ENCODE data around the gene SSU72.

Gene SSU72

GRCh38 chr1:1574721-1575537, at the start of gene SSU72:
Gene SSU72 (minus strand): TSS chr1:1574863. CDS start chr1:1574557, 306 bp downstream.
- peak; percentile 92 for DNase-seq

GRCh38 chr1:1623631-1624442, 49.2 kb upstream of the SSU72 start:
- no peak for DNase-seq

- DNase-seq, result no peak
Measured at GRCh38 chr1:1623181-1623630, 48.5 kb upstream of the SSU72 start.

DNA sequence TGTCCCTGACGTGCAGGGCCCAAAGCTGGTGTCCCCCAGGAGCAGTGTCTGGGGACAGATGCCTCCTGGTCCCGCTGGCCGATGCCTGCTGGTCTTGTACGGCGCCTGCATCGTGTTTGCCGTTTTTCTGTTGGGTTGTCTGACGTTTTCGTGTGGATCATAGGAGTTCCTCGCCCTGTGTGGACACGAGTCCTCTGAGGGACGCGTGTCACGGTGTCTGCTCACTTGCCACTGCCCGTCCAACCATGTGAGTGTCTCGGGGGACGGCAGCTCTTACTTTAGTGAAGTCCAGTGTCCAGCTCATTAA, 48.1 kb upstream of the SSU72 start:
- no peak for DNase-seq

DNA sequence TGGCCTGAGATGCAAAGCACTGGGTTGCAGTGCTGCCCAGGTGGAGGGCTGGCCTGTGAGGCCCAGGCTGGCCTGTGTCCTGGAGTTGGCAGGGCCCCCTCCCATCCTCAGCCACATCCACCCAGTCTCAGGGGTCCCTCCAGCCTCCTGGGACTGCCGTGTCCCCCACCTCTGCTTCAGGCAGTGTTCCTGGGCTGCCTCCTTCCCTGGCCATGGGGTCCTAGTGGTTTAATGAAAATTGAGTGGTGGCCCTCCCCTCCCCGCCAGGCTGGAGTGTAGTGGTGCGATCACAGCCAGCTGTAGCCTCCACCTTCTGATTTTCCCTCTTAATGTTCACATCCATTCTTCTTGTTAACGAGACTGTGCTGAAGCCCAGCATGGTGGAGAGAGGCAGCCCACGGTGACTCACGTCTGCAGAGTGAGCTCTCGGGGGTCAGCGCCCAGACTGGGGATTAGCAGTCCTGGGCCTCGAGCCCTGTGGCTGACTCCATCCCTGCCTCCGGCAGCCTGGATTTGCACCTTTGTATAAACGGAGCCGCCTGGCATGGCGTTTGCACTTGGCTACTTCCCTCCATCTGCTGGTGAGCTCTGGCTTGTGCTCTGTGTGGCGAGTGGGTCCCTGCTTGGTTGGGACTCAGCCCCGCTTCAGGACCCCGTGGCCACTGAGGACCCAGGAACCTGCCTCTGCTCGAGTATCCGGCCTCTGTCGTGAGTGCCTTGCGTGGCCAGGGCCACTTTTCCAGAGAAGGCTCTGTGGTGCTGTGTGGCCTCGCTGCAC, 47.5 kb upstream of the SSU72 start:
- DNase-seq, result no peak

GRCh38 chr1:1621173-1622009, 46.7 kb upstream of the SSU72 start:
- DNase-seq, result no peak

DNA sequence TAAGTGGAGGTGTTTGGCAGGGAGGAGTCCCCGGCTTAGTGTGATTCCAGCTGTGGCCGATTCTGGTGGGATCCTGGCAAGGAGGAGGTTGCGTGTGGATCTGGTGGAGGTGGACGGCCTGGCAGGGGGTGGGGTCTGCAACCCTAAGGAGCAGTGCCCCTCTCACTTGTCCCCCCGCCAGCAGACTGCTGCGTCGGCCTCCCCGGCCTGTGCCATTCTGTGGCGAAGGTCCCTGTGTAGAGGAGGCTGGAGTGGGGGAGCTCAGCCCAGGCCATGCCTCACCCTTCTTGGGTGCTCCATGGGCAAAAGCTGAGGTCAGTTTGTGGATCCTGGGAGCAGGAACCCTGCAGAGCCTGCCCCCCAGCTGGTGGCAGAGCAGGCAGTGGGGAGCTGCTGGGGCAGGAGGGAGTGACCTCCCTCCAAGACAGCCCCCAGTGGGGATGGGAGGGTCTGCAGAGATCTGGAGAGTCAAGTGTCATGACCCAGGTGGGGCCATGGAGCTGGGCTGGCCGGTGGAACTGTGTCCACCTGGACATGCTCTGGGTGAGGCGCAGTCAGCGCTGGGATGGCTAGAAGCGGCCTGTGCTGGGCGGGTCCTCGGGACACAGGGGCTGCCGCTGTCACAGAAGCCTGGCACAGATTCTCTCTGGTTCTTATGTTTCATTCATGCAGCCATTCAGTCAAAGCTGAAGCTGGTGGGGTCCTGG, 45.9 kb upstream of the SSU72 start:
- no peak for DNase-seq

GRCh38 chr1:1619917-1620361, 45.3 kb upstream of the SSU72 start:
- DNase-seq, result peak; percentile 27

DNA sequence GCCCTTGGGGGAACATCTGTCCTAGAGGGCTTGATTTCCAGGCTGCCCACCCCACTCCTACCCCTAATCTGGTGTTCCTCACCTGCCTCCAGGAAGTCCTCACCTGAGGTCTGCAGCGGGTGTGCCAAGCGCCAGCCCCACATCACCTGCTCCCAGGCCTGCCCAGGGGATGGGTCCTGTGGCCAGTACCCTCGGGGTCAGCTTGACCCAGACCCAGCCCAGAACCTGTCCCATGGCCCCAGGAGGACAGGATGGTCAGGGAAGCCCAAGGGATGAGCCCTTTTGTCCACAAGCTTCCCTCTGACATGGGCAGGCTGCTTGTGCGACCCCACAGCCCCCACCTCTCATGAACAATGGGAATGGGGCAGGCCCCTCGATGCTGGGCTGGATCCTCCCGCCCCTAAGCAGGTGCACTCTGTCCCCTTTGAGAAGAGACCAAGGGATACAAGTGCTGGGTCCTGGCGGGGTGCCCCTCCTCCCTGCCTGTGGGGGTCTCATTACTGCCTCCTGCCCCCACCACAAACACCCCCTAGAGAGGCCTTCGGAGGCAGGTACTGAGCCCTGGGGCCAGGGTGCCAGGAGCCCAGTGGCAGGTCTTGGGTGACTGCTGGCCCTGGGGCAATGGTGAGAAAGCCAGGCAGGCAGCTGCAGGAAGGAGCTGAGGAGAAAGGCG, 43.9 kb upstream of the SSU72 start:
- no peak for DNase-seq

DNA sequence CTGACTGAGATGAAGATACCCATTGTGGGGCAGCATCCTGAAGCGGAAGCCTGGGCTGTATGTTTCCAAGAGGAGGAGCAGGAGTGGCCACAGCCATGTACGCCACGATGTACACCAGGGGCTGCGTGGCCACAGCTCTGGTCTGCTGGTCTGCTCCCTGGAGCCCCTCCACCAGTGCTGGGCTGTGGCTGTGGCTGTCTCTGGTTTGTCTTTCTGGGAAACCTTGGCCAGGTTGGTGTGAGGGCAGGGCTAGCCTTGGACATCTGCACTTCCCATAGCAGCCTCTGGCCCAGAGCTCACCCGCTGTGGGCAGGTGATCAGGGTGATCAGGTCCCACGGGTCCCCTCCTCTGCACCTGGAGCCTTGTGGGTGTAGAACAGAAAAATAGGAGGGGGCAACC, 43.3 kb upstream of the SSU72 start:
- no peak for DNase-seq

- no peak for DNase-seq
Measured at GRCh38 chr1:1617516-1617915, 42.9 kb upstream of the SSU72 start.

GRCh38 chr1:1616838-1617237, 42.2 kb upstream of the SSU72 start:
- DNase-seq, result no peak

DNA sequence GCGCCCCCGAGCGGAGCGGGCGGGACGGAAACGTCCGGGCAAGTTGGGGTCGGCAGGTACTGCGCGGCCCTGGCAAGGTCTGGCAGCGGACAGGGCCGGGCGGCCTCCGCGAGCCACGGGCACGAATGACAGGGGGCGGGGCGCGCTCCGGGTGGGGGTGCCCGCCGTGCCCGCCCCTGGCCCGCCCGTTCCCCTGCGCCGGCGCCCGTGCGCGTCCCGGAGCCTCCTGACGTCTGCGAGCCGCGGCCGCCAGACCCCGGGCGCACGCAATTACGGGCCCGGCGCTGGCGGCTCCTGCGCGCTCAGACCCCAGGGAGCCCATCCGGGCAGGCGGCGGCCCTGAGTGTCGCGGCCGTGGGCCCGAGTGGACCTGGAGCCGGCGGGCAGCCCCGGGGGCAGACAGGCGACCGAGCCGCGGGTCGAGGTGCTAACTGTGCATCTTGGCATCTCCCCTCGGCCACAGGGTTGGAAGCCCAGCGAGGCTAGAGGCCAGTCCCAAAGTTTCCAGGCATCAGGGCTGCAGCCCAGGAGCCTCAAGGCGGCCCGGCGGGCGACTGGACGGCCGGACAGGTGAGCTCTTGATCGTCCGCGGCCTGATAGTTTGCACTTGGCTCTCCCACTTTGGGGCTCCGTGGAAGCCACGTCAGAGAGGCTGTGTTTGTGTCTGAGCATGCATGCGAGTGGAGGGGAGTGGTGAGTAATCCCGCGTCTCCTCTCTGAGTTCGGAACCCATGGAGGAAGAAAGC, 41.6 kb upstream of the SSU72 start:
- peak; percentile 21 for DNase-seq

GRCh38 chr1:1615256-1616044, 40.8 kb upstream of the SSU72 start, which contains the start of gene MIB2:
Gene MIB2 (plus strand): TSS chr1:1615500. CDS start chr1:1623453, 7,953 bp downstream.
- DNase-seq, result peak; percentile 99

DNA sequence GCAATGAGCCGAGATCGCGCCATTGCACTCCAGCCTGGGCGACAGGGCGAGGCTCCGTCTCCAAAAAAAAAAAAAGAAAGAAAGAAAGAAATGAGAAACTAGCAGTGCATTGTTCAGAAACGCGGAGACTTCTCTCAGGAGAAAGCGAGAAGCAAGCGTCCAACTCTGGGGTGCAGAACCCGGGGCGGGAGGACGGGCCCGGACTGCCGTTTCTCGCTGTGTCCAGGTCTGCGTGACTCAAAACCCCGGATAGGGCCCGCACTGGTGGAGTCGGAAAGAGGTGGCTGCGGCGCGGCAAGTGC, 40.2 kb upstream of the SSU72 start:
- no peak for DNase-seq

DNA sequence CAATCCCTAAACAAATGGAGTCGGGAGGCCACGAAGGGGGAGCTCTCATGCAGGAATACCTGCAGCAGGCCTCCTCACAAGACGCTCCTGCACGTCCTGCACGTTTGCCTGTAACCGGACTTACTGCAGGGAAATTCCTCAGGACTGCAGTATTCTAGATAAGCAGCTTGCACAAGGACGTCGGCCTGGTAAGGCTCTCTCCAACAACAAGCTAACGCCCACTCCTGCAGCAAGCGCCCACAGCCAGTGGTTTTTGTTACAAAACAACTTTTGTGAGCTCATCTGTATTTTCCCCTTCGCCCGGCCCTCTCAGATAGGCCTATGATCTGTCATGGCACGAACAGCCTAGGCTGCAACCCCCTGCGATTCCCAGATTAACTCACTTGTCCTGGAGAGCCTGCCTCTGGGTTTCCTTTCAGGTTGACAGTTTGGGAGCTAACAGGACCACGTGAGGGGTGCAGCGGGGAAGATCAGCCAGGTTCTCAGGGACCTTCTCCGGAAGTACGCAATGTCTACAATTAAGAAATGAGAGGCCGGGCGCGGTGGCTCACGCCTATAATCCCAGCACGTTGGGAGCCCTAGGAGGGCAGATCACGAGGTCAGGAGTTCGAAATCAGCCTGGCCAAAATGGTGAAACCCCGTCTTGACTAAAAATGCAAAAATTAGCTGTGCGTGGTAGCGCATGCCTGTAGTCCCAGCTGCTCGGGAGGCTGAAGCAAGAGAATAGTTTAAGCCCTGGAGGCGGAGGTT, 39.7 kb upstream of the SSU72 start:
- peak; percentile 99 for DNase-seq

- no peak for DNase-seq
Measured at GRCh38 chr1:1613509-1614082, 38.9 kb upstream of the SSU72 start.

DNA sequence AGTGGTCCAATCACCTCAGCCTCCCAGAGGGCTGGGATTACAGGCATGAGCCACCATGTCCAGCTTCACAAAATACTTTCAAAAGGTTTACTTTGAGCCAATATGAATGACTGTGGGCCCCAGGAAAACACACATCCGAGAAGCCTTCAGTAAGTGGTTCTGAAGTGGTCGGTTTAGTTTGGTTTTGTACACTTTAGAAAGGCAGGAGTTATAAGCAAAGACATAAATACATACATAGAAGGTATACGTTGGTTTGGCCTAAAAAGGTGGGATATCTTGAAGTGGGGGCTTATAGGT, 37.4 kb upstream of the SSU72 start:
- no peak for DNase-seq

GRCh38 chr1:1610796-1611195, 36.1 kb upstream of the SSU72 start:
- no peak for DNase-seq
